Transverse colon (tissue), 3 donors: ENCODE measurements around the gene NUDC.
A peak's percentile ranks its signal among the peaks of the same experiment; 100 is the strongest.

Source experiments
- CTCF ChIP-seq, 5 experiments: fragments of 200-600 bp in 3 of 5; fragments of 450-650 bp in 2 of 5; sonication (generic) in 3 of 5; IDR thresholded peaks; 1 replicate in 2 of 5; 2 replicates in 3 of 5; pipeline ENCODE4 v1.5.1; 2016 to 2017; ENCODE audit warnings: antibody characterized with exemption in 5 of 5, inconsistent platforms in 3 of 5, mild to moderate bottlenecking in 2 of 5, moderate library complexity in 1 of 5
- POLR2A ChIP-seq: fragments of 450-650 bp; IDR thresholded peaks from one replicate; pipeline ENCODE4 v1.6.1; 2016; ENCODE audit warnings: antibody characterized with exemption, mild to moderate bottlenecking, moderate library complexity

DNA sequence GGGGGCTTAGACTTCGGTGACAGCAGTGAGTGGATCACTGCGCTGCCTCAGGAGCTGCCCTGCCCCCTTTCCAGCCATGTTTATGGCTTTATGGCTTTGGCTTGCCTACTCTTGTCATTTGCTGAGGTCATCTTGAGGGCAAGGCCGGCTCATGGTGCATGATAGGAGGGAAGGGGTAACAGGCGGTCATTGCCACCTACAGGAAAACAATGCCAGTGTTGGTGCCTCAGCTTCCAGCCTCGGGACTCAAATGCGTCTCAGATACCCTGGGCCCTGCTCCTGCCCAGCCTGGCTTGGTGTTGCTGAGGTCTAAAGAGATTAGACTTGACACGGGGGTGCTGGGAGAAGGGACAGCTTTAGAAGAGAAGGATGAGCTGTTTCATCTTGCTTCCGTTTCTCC lies 24.2 kb downstream of the NUDC start:
- TF ChIP-seq CTCF (IDR thresholded peaks at IDR 0.05) (peak in 2 of 5 experiments; percentile 34 to 50), POLR2A (no peak)
